Activated B cell treated with CpG ODN at 0.5 μM for 24 hours (primary cell): ENCODE results near the gene SELENOF. TPM values are rescaled to one million over a fixed set of nuclear protein-coding genes. Genes with fewer than 3 reads are reported as not detected.
"Not testable (repeated sequence)": the region's sequence is repeated elsewhere in the genome, so short reads cannot be mapped to it uniquely, and the experiment has no call there.

Experiments
- ATAC-seq: fragments of 200-7000 bp; cut with Tn5 transposase; one replicate; pipeline ENCODE4 v1.10.0; 2021; ENCODE audit warnings: low read depth, mild to moderate bottlenecking, moderate library complexity
- CTCF ChIA-PET: fragments of 350-600 bp; sonication (Branson Sonifier 250); formaldehyde crosslinking; loops from one replicate; lab custom pipeline; 2021; ENCODE audit warnings: antibody characterized with exemption; lab: Charles Lee
- POLR2A ChIA-PET: fragments of 350-600 bp; sonication (Branson Sonifier 250); formaldehyde crosslinking; loops from one replicate; lab custom pipeline; 2021; ENCODE audit warnings: antibody characterized with exemption; lab: Charles Lee
- DNase-seq: peaks from one replicate; pipeline ENCODE4 v3.0.0; 2022
- H3K27ac Mint-ChIP-seq: one replicate; pipeline ENCODE4 v1.8.0; 2020; ENCODE audit warnings: mixed read lengths
- H3K27me3 Mint-ChIP-seq: one replicate; pipeline ENCODE4 v1.8.0; 2021; ENCODE audit warnings: mixed read lengths
- H3K36me3 Mint-ChIP-seq: one replicate; pipeline ENCODE4 v1.8.0; 2021; ENCODE audit warnings: low read depth, mixed read lengths
- H3K4me1 Mint-ChIP-seq: one replicate; pipeline ENCODE4 v1.8.0; 2021; ENCODE audit warnings: mixed read lengths
- H3K4me3 Mint-ChIP-seq: one replicate; pipeline ENCODE4 v1.8.0; 2020; ENCODE audit warnings: mild to moderate bottlenecking, mixed read lengths
- H3K9me3 Mint-ChIP-seq: one replicate; pipeline ENCODE4 v1.8.0; 2020; ENCODE audit warnings: mixed read lengths
- intact Hi-C: fragments of 100-400 bp; cut with micrococcal nuclease; formaldehyde crosslinking; loops from one replicate; pipeline ENCODE4 v1.15.1; 2024
- total RNA-seq: library from RNA; stranded (reverse); gene quantifications from 2 replicates; pipeline ENCODE4 v1.2.3, GENCODE V29; 2022
- TF ChIP-seq, protein P1 (sequence below): fragments of 200-600 bp; IDR thresholded peaks from one replicate; pipeline ENCODE4 v1.8.0; 2022; ENCODE audit warnings: antibody characterized with exemption, mild to moderate bottlenecking

Gene SELENOF
- total RNA-seq, 1 donor from 2014 or later: 172 TPM

DNA sequence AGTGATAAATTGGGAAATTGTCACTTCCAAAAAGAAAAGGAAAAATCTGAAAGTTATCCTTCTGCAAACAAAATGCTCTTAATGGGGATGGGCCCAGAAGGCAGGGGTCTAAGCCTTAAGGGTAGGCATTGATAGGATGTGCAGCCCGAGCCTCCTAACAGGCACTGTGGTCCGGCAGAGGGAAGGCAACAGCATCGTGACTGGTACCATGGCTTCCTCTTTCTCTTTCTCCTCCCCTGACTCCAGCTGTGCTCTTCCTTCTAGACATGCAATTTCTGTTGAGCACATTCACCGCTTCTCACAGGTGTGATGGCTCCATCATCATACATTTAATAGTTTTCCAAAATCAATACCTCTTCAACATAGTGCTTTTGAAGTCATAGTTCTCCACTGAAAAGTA is 91.5 kb downstream of the SELENOF start:
- H3K4me3 Mint-ChIP-seq: no peak overlapping the region
- H3K4me1 Mint-ChIP-seq: no peaks in the 10 kb centered on the region
- CTCF ChIA-PET: no interaction called here
- POLR2A ChIA-PET: no interaction called here
- no peaks in the 10 kb centered on the region for H3K36me3 Mint-ChIP-seq
- ATAC-seq (no peak), DNase-seq (no peak)
- TF ChIP-seq, protein P1, sequence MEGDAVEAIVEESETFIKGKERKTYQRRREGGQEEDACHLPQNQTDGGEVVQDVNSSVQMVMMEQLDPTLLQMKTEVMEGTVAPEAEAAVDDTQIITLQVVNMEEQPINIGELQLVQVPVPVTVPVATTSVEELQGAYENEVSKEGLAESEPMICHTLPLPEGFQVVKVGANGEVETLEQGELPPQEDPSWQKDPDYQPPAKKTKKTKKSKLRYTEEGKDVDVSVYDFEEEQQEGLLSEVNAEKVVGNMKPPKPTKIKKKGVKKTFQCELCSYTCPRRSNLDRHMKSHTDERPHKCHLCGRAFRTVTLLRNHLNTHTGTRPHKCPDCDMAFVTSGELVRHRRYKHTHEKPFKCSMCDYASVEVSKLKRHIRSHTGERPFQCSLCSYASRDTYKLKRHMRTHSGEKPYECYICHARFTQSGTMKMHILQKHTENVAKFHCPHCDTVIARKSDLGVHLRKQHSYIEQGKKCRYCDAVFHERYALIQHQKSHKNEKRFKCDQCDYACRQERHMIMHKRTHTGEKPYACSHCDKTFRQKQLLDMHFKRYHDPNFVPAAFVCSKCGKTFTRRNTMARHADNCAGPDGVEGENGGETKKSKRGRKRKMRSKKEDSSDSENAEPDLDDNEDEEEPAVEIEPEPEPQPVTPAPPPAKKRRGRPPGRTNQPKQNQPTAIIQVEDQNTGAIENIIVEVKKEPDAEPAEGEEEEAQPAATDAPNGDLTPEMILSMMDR: no peak
- intact Hi-C loops: no loop called here
- no peak overlapping the region for H3K27ac Mint-ChIP-seq
- no peaks in the 10 kb centered on the region for H3K9me3 Mint-ChIP-seq
- H3K27me3 Mint-ChIP-seq: no peaks in the 10 kb centered on the region

- ATAC-seq (no peak), DNase-seq (no peak)
- Mint-ChIP-seq H3K27ac (no peak overlapping the region), H3K9me3 (no peaks in the 10 kb centered on the region), H3K4me1 (peaks cover 4% of the 10 kb centered on the region), H3K36me3 (no peaks in the 10 kb centered on the region), H3K4me3 (no peak overlapping the region), H3K27me3 (no peaks in the 10 kb centered on the region)
- intact Hi-C loops: no loop called here
- TF ChIP-seq, protein P1: no peak
- POLR2A ChIA-PET: no interaction called here
- CTCF ChIA-PET: no interaction called here
Observed at GRCh38 chr1:86821956-86822355, 92.0 kb downstream of the SELENOF start.

- H3K36me3 Mint-ChIP-seq, H3K27me3 Mint-ChIP-seq, intact Hi-C loops, H3K4me3 Mint-ChIP-seq, POLR2A ChIA-PET, H3K4me1 Mint-ChIP-seq, H3K9me3 Mint-ChIP-seq, CTCF ChIA-PET, DNase-seq, H3K27ac Mint-ChIP-seq, ATAC-seq: not testable (repeated sequence)
Observed at GRCh38 chr1:86819970-86820369, 94.0 kb downstream of the SELENOF start.

DNA sequence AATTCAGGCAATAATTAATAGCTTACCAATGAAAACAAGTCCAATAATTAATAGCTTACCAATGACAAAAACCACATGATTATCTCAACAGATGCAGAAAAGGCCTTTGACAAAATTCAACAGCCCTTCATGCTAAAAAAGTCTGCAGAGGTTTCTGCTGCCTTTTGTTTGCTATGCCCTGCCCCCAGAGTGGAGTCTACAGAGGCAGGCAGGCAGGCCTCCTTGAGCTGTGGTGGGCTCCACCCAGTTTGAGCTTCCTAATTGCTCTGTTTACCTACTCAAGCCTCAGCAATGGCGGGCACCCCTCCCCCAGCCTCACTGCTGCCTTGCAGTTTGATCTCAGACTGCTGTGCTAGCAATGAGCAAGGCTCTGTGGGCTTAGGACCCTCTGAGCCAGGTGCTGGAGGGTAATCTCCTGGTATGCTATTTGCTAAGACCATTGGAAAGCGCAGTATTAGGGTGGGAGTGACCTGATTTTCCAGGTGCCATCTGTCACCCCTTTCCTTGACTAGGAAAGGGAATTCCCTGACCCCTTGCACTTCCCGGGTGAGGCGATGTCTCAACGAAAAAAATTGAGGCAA is 96.6 kb downstream of the SELENOF start:
- POLR2A ChIA-PET, intact Hi-C loops, H3K27ac Mint-ChIP-seq, H3K36me3 Mint-ChIP-seq, DNase-seq, H3K27me3 Mint-ChIP-seq, H3K9me3 Mint-ChIP-seq, H3K4me3 Mint-ChIP-seq, ATAC-seq, H3K4me1 Mint-ChIP-seq: not testable (repeated sequence)
- CTCF ChIA-PET: interaction anchor here (0.6 kb wide), 1 partner anchor 8 kb away, joined by 3 read pairs; no protein-coding TSS in a partner anchor

DNA sequence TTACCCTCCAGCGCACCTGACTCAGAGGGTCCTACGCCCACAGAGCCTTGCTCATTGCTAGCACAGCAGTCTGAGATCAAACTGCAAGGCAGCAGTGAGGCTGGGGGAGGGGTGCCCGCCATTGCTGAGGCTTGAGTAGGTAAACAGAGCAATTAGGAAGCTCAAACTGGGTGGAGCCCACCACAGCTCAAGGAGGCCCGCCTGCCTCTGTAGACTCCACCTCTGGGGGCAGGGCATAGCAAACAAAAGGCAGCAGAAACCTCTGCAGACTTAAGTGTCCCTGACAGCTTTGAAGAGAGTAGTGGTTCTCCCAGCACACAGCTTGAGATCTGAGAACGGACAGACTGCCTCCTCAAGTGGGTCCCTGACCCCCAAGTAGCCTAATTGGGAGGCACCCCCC is 99.8 kb downstream of the SELENOF start:
- POLR2A ChIA-PET, intact Hi-C loops, H3K4me3 Mint-ChIP-seq, H3K36me3 Mint-ChIP-seq, ATAC-seq, DNase-seq, H3K4me1 Mint-ChIP-seq, H3K27me3 Mint-ChIP-seq, H3K27ac Mint-ChIP-seq, H3K9me3 Mint-ChIP-seq: not testable (repeated sequence)
- CTCF ChIA-PET: interaction anchor here (0.7 kb wide), 1 partner anchor 19 kb away, joined by 3 read pairs; no protein-coding TSS in a partner anchor

Other genes with a start within 250 kb of the SELENOF start
- gene SH3GLB1, start 209.6 kb downstream of the SELENOF start, total RNA-seq: 63.8 and 63.9 TPM in 2 replicates
- gene HS2ST1, start 509 bp upstream of the SELENOF start, total RNA-seq: 17.3 and 24.2 TPM in 2 replicates